ENCODE results near the gene MFAP3. TPM values are rescaled to one million over a fixed set of nuclear protein-coding genes. Genes with fewer than 3 reads are reported as not detected.
"Not testable (repeated sequence)": the region's sequence is repeated elsewhere in the genome, so short reads cannot be mapped to it uniquely, and the experiment has no call there.

Gene MFAP3
- total RNA-seq, 1 donor from 2014 or later = 41.3 TPM

GRCh38 chr5:154046486-154046885 lies 7.7 kb downstream of the MFAP3 start:
- DNase-seq (ENCODE audit: low spot score) (no peak), ATAC-seq (no peak)
- intact Hi-C loops (cut with DNase I) = no loop called here

GRCh38 chr5:154047324-154047723 lies 8.6 kb downstream of the MFAP3 start:
- intact Hi-C loops (cut with DNase I) = no loop called here
- ATAC-seq (no peak), DNase-seq (ENCODE audit: low spot score) (no peak)

- DNase-seq (ENCODE audit: low spot score) = no peak
- intact Hi-C loops (cut with DNase I) = no loop called here
- no peak for ATAC-seq
Observed at GRCh38 chr5:154049636-154050035, 10.9 kb downstream of the MFAP3 start.

- no peak for ATAC-seq
- intact Hi-C loops (cut with DNase I) = no loop called here
- DNase-seq (ENCODE audit: low spot score) = no peak
Observed at GRCh38 chr5:154053468-154053867, 14.7 kb downstream of the MFAP3 start.

- ATAC-seq (no peak), DNase-seq (ENCODE audit: low spot score) (no peak)
- intact Hi-C loops (cut with DNase I) = no loop called here
Observed at GRCh38 chr5:154055201-154055600, 16.4 kb downstream of the MFAP3 start.

GRCh38 chr5:154058055-154059038 lies 19.6 kb downstream of the MFAP3 start:
- no peak for DNase-seq (ENCODE audit: low spot score)
- ATAC-seq = no peak
- intact Hi-C loops (cut with DNase I) = no loop called here

GRCh38 chr5:154059039-154059430 lies 20.3 kb downstream of the MFAP3 start:
- no peak for DNase-seq (ENCODE audit: low spot score)
- no peak for ATAC-seq
- intact Hi-C loops (cut with DNase I) = no loop called here

- ATAC-seq (no peak), DNase-seq (ENCODE audit: low spot score) (no peak)
- intact Hi-C loops (cut with DNase I) = no loop called here
Observed at GRCh38 chr5:154059583-154059982, 20.8 kb downstream of the MFAP3 start.

GRCh38 chr5:154060606-154061005 lies 21.8 kb downstream of the MFAP3 start:
- intact Hi-C loops (cut with DNase I) = loop anchor here (2.0 kb wide), 1 partner anchor 566 kb away; no protein-coding TSS in a partner anchor
- DNase-seq (ENCODE audit: low spot score) = no peak
- ATAC-seq = no peak

GRCh38 chr5:154063372-154063771 lies 24.6 kb downstream of the MFAP3 start:
- ATAC-seq (no peak), DNase-seq (ENCODE audit: low spot score) (no peak)
- intact Hi-C loops (cut with DNase I) = no loop called here

- intact Hi-C loops (cut with DNase I) = no loop called here
- no peak for DNase-seq (ENCODE audit: low spot score)
- ATAC-seq = no peak
Observed at GRCh38 chr5:154065971-154066370, 27.2 kb downstream of the MFAP3 start.

GRCh38 chr5:154069854-154070253 lies 31.1 kb downstream of the MFAP3 start:
- not testable (repeated sequence) for ATAC-seq; DNase-seq (ENCODE audit: low spot score)
- intact Hi-C loops (cut with DNase I) = loop anchor here (5.0 to 10.0 kb wide), 2 partner anchors 115 to 332 kb away; no protein-coding TSS in a partner anchor

GRCh38 chr5:154071799-154072413 lies 33.1 kb downstream of the MFAP3 start:
- ATAC-seq (peak; percentile 19), DNase-seq (ENCODE audit: low spot score) (no peak)
- intact Hi-C loops (cut with DNase I) = loop anchor here (5.0 to 10.0 kb wide), 2 partner anchors 113 to 330 kb away; no protein-coding TSS in a partner anchor

- DNase-seq (ENCODE audit: low spot score) = peak; percentile 93
- peak; percentile 97 for ATAC-seq
- intact Hi-C loops (cut with DNase I) = loop anchor here (5.0 to 10.0 kb wide), 2 partner anchors 112 to 330 kb away; no protein-coding TSS in a partner anchor
Observed at GRCh38 chr5:154072414-154073171, 33.8 kb downstream of the MFAP3 start.

- DNase-seq (ENCODE audit: low spot score) (no peak), ATAC-seq (no peak)
- intact Hi-C loops (cut with DNase I) = loop anchor here (10.0 kb wide), 1 partner anchor 108 kb away; no protein-coding TSS in a partner anchor
Observed at GRCh38 chr5:154076240-154076922, 37.6 kb downstream of the MFAP3 start.

GRCh38 chr5:154077696-154078095 lies 38.9 kb downstream of the MFAP3 start:
- intact Hi-C loops (cut with DNase I) = loop anchor here (10.0 kb wide), 1 partner anchor 107 kb away; no protein-coding TSS in a partner anchor
- DNase-seq (ENCODE audit: low spot score) = no peak
- ATAC-seq = peak; percentile 42

GRCh38 chr5:154078272-154078671 lies 39.5 kb downstream of the MFAP3 start:
- no peak for ATAC-seq

GRCh38 chr5:154081246-154081645 lies 42.5 kb downstream of the MFAP3 start:
- intact Hi-C loops (cut with DNase I) = no loop called here
- no peak for DNase-seq (ENCODE audit: low spot score)
- ATAC-seq = no peak

More at GRCh38 chr5:154078272-154078671, 39.5 kb downstream of the MFAP3 start:
- intact Hi-C loops (cut with DNase I) = loop anchor here (10.0 kb wide), 1 partner anchor 107 kb away; no protein-coding TSS in a partner anchor
- DNase-seq (ENCODE audit: low spot score) = no peak

Measured in sciatic nerve (tissue), 2 donors.